Tibial artery (tissue), 4 donors: Measurements from ENCODE around the gene HUNK.

ENCODE experiments used
- DNase-seq, 2 donors: peaks; one replicate each; pipeline ENCODE4 v3.0.0-alpha.2; 2019
- H3K27ac ChIP-seq, 2 donors: fragments of 200-600 bp; sonication (generic) in 1 of 2; 1 replicate in 1 of 2; 2 replicates in 1 of 2; pipeline ENCODE4 v1.5.1; 2018 to 2019; ENCODE audit warnings: mild to moderate bottlenecking in 1 of 2
- H3K27me3 ChIP-seq, 2 donors: fragments of 200-600 bp; sonication (generic) in 1 of 2; one replicate each; pipeline versions ENCODE4 v1.5.1 to v1.6.0; 2016 to 2019
- H3K36me3 ChIP-seq, 3 donors: fragments of 200-600 bp; sonication (generic) in 2 of 3; one replicate each; pipeline ENCODE4 v1.5.1; 2016 to 2019; ENCODE audit warnings: mild to moderate bottlenecking in 2 of 3
- H3K4me1 ChIP-seq, 4 donors: fragments of 200-600 bp; sonication (generic) in 2 of 4; 1 replicate in 3 of 4; 2 replicates in 1 of 4; pipeline ENCODE4 v1.5.1; 2016 to 2019
- H3K4me3 ChIP-seq, 2 donors: fragments of 200-600 bp; sonication (generic) in 1 of 2; 1 replicate in 1 of 2; 2 replicates in 1 of 2; pipeline ENCODE4 v1.5.1; 2018 to 2019; ENCODE audit warnings: mild to moderate bottlenecking in 2 of 2
- H3K9me3 ChIP-seq, 3 donors: fragments of 200-600 bp; sonication (generic) in 1 of 3; one replicate each; pipeline ENCODE4 v1.5.1; 2016 to 2019
- CTCF ChIP-seq, 2 experiments: fragments of 200-600 bp in 1 of 2; fragments of 450-650 bp in 1 of 2; IDR thresholded peaks; one replicate each; pipeline ENCODE4 v1.5.1; 2017 to 2019; ENCODE audit warnings: antibody characterized with exemption in 2 of 2, mild to moderate bottlenecking in 1 of 2, moderate library complexity in 1 of 2
- intact Hi-C: fragments of 100-400 bp; cut with DNase I; formaldehyde crosslinking; loops from one replicate; pipeline ENCODE4 v1.15.0; 2023; ENCODE audit warnings: low total_unique reads

The HUNK gene

GRCh38 chr21:31999810-32000468 lies 127.1 kb downstream of the HUNK start:
- TF ChIP-seq CTCF (IDR thresholded peaks at IDR 0.05): no peak
- no peaks in the 10 kb centered on the region for H3K36me3 ChIP-seq
- H3K27me3 ChIP-seq: no peaks in the 10 kb centered on the region
- no peak overlapping the region for H3K27ac ChIP-seq
- H3K4me3 ChIP-seq: no peak overlapping the region
- peaks cover 0 to 5% (median 4%) of the 10 kb centered on the region in 3 donors for H3K9me3 ChIP-seq
- no peaks in the 10 kb centered on the region for H3K4me1 ChIP-seq
- DNase-seq: no peak
- intact Hi-C loops: no loop called here

- Histone ChIP-seq H3K4me1 (no peaks in the 10 kb centered on the region), H3K9me3 (peaks cover 0 to 5% (median 4%) of the 10 kb centered on the region in 3 donors), H3K27me3 (no peaks in the 10 kb centered on the region), H3K4me3 (no peak overlapping the region), H3K27ac (no peak overlapping the region), H3K36me3 (no peaks in the 10 kb centered on the region)
- no peak for DNase-seq
- TF ChIP-seq CTCF (IDR thresholded peaks at IDR 0.05): no peak
- intact Hi-C loops: no loop called here
Observed at GRCh38 chr21:32001390-32001789, 128.6 kb downstream of the HUNK start.

GRCh38 chr21:32003411-32003810 lies 130.6 kb downstream of the HUNK start:
- intact Hi-C loops: no loop called here
- Histone ChIP-seq H3K27ac (no peak overlapping the region), H3K27me3 (no peaks in the 10 kb centered on the region), H3K4me3 (no peak overlapping the region), H3K36me3 (no peaks in the 10 kb centered on the region), H3K9me3 (peaks cover 0 to 5% (median 4%) of the 10 kb centered on the region in 3 donors), H3K4me1 (no peaks in the 10 kb centered on the region)
- TF ChIP-seq CTCF (IDR thresholded peaks at IDR 0.05): no peak
- no peak for DNase-seq

GRCh38 chr21:32004291-32004690 lies 131.5 kb downstream of the HUNK start:
- H3K4me1 ChIP-seq: no peaks in the 10 kb centered on the region
- no peaks in the 10 kb centered on the region for H3K36me3 ChIP-seq
- H3K9me3 ChIP-seq: peaks cover 0 to 5% (median 4%) of the 10 kb centered on the region in 3 donors
- intact Hi-C loops: no loop called here
- DNase-seq: no peak
- no peaks in the 10 kb centered on the region for H3K27me3 ChIP-seq
- TF ChIP-seq CTCF (IDR thresholded peaks at IDR 0.05): no peak
- no peak overlapping the region for H3K27ac ChIP-seq
- H3K4me3 ChIP-seq: no peak overlapping the region

- DNase-seq: no peak
- no peaks in the 10 kb centered on the region for H3K27me3 ChIP-seq
- H3K27ac ChIP-seq: no peak overlapping the region
- H3K4me3 ChIP-seq: no peak overlapping the region
- no peaks in the 10 kb centered on the region for H3K36me3 ChIP-seq
- TF ChIP-seq CTCF (IDR thresholded peaks at IDR 0.05): no peak
- intact Hi-C loops: no loop called here
- H3K9me3 ChIP-seq: peaks cover 0 to 5% (median 4%) of the 10 kb centered on the region in 3 donors
- H3K4me1 ChIP-seq: no peaks in the 10 kb centered on the region
Observed at GRCh38 chr21:32007456-32007855, 134.6 kb downstream of the HUNK start.

- Histone ChIP-seq H3K27ac (no peak overlapping the region), H3K9me3 (peaks cover 0 to 5% (median 4%) of the 10 kb centered on the region in 3 donors), H3K36me3 (no peaks in the 10 kb centered on the region), H3K27me3 (no peaks in the 10 kb centered on the region), H3K4me1 (no peaks in the 10 kb centered on the region), H3K4me3 (no peak overlapping the region)
- intact Hi-C loops: no loop called here
- no peak for TF ChIP-seq CTCF (IDR thresholded peaks at IDR 0.05)
- DNase-seq: no peak
Observed at GRCh38 chr21:32008714-32009113, 135.9 kb downstream of the HUNK start.
